8988T (cell line): ENCODE measurements around the gene NALF2.

Experiments used
- DNase-seq: peaks from one replicate; pipeline ENCODE4 v3.0.0; 2011

The NALF2 gene

DNA sequence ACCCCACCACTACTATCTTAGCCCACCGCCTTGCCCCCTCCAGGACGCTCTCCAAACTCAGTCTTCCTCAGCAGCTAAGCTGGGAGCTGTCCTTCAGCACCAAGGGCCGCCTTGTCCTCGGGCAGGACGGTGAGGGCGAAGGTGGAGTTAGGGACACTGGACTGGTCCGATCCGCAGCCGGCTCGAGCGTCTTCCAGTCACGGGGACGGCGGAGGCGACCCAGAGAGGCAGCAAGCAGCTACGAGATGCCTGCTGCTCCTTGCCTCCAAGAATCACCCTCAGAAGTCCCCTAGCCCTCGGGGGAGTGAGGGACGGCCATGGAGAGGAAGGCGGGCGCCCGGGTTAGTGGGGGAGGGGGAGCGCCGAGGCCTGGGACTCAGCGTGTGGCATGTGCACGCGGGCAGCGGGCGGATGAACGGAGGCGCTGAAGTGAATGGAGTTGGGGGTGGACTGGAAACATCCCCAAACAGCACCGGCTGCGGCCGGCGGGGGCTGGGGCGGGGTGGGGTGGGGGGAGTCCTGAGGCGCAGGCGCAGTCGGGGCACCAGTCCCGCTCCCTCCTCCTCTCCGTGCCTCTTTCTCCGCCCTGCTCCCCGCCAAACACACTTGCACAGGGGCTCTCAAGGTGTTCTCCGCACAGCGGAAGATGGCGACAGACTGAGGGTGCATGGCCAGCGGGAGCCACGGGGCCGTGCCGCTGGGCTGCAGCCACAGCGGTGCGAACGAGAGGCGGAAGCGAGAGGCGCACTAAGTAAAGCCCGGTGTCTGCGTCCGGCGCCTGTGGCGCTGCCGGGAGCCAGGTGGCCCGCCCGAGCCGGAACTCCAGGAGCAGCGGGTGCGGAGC lies at the start of gene NALF2:
Gene NALF2 (plus strand): TSS at position 545 of the 844 bp plus-strand sequence. CDS start 957 bp downstream, outside the sequence.
- DNase-seq = peak; percentile 54

DNA sequence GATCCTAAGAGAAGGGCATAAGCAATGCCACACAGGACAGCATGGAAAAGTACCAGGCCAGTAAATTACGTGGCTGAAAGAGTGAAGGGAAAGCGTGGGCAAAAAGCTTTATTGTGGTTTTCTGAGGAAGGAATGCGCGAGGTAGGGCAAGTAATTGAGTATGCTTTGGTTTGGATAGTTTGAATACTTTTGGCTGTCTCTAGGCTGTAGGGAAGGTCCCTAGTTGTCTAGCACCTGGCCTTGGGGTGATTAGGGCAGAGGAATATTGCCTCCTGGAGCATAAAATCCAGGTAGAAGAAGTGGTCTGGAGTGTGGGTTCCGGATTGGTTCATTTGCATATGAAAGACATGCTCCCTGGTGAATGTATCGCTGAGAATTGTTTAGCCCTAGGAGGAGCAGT lies 46.4 kb upstream of the NALF2 start:
- no peak for DNase-seq

DNA sequence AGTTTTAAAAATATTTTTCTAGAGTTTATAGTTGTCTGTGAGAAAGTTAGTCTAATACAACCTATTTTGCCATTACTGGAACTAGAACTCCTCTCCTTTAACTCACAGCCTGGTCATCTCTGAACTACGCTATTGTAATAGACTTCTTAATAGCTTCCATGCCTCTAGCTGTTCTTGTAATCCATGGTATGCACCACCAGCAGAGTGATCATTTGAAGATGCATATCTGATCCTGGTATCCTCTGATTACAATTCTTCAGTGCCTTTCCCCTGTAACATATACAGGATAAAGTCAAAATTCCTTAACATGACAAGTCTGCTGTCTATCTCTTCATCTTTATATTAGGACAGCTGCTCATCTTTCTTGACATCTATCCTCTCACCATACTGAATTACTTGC lies 37.6 kb upstream of the NALF2 start:
- no peak for DNase-seq

DNA sequence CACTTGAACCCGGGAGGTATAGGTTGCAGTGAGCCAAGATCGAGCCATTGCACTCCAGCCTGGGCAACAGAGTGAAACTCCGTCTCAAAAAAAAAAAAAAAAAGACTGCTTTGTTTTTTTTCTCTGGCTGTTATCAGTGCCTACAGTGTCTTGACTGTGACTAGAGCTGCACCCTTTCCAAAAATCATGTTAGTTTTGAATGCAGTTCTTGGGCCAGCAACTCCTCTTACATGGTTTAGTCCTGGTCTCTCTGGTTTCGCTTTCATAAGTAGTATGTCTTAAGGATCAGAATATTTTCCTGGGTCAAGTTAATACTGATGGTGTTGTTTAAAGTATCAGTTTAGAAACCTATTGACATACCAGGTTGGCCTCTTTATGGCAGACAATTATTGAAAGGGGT lies 34.2 kb upstream of the NALF2 start:
- DNase-seq = no peak

DNA sequence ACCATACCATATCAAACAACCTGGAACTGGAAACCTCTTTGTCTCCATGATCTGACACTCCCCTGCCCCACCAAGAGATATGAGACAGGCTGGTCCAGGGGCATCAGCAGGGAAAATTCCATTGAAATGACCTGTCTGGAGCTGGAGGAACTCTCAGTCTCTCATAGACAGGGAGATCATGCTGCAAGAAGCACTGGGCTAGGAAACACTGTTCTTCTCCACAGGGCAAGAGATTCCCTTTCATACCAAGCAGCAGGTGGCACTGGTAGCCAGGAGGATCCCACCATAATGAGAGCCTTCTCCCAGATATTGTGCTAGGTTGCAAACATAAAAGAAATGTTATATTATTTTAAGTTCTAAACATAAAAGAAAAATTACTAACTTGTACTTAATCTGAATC lies 14.5 kb upstream of the NALF2 start:
- no peak for DNase-seq

DNA sequence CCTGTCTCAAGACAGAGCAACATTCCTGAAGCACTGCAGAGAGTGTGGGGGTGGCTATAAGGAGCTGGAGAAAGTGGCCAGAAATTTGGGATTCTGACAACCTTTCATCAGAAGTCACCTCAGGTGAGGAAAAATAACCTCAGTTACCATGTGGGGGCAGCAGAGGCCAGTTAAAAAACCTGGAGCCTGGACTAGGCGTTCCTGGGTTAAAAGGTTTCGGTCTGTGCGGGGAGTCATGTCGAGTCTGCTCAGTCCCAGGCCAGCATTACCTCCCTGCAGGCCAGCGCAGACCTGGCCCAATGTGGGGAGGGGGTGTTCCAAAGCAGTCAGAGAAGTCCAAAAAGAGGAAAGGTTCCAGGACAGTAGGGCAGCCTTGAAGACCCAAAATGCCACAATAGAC lies 10.9 kb upstream of the NALF2 start:
- DNase-seq = no peak

DNA sequence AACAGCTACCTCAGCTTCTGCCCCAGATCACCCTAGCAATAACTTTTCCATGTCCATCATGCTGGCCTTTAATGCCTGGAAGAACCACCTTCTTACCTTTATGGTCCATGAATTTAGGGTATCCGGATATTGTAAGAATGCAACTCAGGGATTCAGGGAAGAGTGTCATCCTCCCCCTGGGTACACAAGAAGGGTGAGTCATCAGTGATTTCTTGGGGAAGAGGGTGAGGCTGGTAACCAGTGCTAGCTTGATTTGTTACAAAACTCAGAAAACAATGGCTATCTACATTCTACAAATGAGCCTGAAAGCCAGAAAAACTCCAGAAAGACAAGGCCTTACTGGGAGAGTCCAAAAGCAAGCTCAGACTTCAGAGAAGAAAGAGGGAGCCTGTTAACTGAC lies 10.4 kb upstream of the NALF2 start:
- no peak for DNase-seq

DNA sequence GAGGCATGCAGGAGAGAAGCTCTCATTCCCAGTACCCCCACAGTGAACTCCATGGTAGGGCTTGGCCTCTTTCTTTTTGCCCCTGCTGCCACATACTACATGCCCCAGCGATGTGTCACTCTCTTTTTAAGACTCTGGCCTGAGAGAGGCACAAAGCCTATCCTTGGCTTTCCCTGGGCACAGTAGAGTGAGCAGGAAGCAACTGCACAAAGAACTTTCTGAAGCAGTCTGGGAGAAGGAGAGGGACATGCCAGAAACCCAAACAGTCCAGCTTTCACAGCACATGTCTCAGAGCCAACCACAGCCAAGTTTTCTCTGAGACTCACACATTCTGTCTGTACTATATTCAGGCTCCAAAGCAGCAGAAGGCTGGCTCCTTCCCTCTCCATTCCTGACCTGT lies 7.9 kb upstream of the NALF2 start:
- DNase-seq = no peak

DNA sequence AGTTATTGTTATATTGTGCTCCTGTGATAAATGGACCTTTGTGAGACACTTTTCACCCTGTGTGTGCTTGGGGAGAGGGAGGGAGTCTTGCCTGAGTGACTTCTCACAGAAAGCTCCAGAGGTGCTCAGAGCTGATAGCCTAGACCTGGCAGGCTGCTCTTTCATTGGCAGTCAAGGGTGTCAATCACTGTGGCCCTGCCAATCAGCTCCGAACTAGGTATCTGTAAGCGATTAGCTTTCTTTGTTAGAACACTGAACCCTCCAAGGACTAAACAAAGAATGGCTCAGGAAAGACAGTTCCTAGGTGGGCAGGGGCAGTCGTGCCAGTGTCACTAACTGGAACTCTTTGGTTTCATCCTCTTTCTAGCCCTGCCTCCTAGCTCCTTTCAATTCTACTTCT lies 2.7 kb upstream of the NALF2 start:
- no peak for DNase-seq

DNA sequence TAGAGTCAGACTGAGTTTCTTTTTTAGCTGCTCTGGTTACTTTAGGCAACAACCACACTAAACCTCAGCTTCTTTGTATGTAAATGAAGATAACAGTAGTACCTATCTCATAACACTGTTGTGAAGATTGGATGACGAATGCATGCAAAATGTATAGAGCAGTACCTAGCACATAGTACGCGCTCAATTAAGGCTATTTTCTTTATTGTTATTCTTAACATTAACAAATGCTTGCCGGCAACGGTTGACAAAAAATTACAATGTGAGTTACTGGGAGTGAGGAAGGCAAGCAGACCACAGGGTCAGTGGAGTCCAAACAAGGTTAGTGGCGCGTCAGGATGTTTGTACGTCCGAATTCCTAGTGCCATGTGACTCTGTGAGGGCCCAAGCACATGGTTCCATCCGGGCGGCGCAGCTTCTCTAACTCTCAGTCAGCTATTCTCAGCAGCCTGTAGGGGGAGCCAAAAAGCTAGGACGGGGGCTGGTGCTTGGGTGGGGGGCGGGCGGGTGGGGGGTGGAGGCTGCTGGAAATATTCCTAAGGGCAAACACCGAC lies 821 bp upstream of the NALF2 start:
- no peak for DNase-seq

DNA sequence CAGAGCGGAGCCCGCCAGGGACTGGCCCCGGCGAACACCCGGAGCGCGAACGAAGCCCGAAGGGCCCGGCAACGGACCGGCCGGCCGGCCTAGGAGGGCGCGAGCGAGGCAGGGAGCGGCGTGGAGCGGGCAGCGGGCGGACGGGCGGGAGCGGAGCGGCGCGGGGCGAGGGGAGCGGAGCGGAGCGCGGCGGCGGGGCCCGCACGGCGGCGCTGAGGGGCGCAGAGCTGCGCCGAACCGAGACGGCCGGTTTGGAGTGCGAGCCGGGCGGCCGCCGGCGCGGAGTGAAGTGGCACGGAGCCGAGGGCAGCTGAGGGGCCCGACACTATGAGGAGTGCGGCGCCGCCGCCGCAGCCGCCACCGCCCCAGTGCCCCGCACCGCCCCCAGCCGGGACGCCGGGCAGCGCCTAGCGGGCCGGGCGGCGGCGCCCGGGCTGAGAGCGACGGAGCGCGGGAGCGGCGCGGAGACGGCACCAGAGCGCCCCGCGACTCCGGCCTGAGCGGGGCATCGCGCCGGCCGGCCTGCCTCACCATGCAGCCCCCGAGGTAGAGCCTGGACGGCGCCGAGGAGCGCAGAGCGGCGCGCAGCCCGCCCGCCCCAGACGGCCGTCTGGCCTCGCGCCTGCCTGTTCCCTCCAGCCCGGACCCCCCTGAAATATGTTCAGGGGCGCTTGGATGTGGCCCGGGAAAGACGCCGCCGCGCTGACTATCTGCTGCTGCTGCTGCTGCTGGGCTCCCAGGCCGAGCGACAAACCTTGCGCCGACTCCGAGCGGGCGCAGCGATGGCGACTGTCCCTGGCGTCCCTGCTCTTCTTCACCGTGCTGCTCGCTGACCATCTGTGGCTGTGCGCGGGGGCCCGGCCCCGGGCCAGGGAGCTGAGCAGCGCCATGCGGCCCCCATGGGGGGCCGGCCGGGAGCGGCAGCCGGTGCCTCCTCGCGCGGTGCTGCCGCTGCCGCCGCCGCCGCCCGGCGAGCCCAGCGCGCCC lies 793 bp downstream of the NALF2 start:
- DNase-seq = no peak

DNA sequence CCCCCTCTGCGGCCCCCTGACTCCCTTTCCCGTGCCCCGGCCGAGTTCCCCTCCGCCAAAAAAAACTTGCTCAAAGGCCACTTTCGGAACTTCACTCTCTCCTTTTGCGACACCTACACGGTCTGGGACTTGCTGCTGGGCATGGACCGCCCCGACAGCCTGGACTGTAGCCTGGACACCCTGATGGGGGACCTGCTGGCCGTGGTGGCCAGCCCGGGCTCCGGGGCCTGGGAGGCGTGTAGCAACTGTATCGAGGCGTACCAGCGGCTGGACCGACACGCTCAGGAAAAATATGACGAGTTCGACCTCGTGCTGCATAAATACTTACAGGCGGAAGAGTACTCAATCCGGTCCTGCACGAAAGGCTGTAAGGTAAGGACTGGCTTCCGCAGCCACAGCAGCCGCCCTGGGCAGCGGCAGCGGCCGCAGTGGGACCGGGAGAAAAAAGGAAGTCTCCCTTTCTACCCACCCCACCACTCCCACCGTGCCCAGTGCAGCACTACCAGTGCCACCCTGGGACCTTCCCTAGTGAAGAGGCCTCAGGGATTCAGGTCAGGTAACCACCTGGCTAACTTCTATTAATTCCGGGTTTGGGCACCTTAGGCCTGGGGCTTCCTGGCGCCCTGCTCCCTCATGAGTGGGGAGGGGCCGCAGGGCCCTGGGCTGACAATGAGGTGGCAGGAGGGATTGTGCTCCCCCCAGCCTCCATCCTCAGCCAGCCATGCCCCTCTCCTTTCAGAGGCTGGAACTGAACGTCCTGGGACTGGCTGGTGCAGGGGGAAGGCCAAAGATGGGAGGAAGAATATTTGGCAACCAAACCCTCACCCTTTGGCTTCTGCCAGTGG lies 1.9 kb downstream of the NALF2 start:
- DNase-seq = no peak

DNA sequence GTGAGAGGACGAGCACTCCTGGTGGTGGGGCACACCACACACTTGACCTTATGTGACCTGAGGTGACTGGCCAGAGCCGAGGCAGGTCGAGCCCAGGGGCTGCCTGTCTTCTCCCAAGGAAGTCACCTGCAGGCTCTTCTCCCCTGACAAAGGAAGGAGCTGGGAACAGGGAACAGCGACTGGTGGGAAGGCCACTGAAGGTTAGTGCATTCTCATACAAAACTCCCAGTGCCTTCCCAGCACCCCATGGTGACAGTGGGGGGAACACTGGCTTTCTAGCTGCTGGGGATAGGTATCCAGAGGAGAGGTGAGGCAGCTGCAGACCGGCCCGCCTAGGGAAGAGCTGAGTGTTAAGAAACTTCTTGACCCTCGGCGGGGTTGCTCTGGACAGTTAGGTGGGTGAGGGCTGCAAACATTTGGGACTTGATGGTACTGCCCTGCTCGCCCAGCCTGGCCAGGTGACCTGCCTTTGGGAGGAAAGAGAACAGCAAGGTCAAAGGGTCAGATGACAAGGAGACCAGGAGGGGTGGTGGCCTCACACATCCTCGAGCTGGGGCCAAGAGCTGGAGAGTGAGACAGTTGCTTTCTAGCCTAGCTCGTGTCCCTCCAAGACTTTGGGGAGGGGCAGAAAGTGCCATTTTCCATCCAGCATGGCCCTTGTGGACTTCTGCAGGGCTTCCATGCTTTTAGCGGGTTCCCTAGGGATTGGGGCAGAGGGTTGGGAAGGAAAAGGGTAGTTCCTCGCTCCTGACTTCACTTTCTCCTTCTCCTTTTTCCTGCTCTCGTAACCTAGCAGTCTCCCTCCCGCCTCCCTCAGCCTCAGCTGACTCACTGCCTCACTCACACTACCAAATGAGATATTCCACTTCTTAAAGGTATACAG lies 2.7 kb downstream of the NALF2 start:
- DNase-seq = no peak

DNA sequence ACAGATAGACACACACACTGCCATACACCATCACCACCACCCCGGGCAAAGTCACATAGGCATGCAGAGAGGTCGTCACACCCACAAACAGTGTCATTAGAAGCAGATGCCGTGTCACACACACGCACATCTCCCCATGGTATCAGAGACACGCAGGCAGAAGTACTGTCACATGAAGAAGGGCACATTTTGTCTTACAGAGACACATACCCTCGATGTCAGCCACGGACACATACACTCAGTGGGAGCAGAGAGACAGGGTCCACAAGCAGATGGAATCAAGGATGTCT lies 3.3 kb downstream of the NALF2 start:
- DNase-seq = no peak

DNA sequence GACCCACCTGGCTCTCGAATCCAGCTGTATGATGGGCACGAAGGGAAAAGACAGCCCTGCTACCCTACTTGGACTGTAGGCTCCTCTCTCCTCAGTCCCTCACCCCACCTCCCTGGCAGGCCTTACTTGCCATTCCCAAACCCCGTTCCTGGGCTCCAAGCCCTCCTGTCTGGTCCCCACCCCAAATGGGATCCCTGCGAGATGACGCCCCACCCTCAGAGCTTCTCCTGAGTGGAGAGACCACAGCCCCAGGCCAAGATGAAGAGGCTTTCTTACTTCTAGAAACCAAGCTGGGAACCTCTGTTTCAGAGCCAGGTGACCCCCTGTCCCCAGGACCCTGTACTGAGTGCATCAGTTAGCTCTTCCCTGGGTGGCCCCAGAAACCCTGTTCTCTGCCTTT lies 4.5 kb downstream of the NALF2 start:
- DNase-seq = no peak

DNA sequence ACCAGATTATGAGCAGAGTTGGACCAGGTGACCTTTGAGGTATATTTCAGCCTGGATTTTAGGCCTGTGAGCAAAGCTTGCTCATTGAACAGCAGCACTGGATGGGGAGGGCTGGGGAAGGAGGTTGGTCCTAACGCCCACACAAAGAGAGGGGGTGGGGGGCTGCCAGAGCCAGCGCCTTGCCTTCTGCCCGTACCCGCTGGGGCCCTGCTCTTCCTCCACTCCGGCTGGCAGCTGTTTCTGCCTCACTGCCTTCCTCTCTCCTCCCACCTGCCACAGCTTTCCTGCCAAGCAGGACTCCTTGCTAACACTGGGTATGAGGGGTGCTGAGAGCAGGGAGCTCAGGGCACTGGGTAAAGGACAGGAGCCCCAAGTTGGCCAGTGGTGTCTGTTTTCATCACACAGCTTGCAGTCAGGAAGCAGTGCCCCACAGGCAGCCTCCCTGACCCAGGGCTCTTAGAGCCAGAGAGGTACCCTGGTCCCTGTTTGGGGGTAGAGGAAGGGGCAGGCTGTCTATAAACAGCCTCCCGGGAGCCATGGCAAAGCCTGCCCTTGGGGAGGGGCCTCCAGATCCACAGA lies 6.1 kb downstream of the NALF2 start:
- DNase-seq = no peak

DNA sequence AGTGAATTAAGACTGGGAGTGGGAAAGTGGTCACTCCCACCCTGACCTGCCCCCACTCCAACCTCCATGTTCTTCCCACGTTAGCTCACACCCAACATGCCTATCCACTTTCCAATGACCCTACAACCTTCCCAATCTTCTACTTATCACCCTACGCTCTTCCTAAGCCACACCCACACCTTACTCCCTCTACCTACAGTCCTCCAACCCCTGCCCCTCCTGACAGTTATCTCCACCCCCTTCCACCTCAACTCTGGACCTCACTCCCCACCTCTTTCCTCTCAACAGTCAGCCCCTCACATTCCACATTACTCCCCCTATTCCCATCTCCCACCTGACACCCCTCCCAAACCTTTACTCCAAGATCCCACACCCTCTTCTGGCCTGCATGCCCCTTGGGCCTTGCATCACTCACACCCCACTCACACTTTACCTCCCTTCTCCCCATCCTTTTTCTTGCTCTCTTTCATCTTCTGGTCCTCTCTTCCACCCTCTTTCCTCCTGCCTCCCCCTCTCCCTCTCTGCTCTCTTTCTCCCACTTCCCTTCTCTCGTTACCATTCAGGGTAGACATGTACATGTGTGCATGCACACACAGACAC lies 6.9 kb downstream of the NALF2 start:
- no peak for DNase-seq

DNA sequence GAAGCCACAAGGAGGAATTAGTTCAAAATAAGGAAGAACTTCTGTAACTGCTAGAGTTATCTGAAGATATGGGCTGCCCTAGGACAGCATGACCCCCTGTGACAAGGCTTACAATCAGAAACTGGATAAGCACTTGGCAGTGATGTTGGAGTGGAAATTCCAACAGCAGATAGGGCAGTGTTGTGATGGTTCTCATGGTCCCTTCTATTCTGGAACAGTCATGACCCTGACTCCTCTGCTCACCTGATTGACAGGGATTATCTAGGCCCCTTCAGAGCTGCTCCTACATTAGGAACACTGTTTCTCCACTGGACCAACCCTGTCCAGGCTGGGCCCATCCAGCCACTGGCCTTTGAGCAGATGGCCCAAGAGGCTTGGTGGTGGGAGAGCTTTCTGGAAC lies 17.9 kb downstream of the NALF2 start:
- no peak for DNase-seq

DNA sequence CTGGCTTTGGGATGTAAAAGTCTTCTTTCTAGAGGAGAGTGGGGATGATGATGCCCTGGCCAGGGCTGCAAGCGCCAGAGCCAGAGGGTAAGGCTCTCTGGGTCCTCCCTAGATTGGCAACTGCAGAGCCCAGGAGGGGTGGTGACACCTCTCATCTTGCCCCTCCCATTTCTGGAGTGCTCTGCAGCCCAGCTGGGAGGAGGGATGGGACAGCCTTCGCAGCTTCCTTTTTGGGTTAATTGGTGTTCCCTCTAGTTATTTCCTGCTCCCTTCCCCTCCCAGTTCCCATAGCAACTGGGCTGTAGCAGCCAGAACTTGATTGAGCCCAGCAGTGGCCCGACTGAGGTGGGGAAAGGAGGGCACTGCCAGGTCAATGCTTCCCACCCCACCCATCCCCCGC lies 19.2 kb downstream of the NALF2 start:
- DNase-seq = no peak

DNA sequence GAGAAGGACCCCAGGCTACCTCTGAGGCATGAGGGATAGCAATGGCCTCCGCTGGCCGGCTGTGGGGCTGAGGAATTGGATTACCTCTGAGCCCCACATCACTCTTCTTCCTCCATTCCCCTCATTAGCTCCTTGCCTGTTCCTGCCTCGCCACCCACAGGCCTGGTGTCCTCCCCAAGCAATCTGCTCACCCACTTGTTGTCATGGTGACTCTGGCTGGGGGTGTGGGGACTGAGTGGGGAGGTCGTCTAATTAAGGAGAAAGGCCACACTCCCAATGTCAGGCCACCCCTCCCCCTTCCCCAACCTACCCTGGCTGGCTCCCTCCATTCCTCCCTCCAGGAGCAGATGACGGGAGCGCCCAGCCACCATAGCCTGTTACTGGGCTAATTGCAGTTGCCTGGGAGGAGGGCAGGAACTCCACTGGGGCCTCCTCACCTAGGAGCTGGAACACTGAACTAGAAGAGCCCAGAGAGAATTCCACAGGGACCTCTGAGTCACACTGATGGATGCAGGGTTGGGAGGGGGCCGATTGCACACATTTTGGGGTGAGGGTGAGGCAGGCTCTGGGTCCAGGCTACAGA lies 20.7 kb downstream of the NALF2 start:
- DNase-seq = no peak

DNA sequence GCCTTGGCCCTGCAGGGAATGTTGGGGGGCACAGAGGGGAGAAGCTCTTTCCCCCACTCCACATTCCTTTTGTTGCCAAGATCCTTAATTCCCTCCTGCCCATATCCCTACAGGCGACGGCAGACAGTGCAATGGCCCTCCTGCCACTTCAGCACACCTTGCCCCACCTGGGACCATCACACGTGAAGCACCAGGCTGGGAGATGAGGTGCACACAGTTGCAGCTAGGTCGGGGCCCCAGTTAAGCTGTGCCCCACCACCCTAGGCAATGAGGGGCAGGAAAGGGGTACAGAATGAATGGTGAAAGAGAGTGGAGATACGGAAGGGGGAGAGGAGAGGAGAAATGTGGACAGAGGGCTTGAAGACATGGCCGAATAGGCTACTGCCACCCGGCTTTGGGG lies 26.2 kb downstream of the NALF2 start:
- no peak for DNase-seq
